Left ventricle myocardium inferior (tissue), 1 donor: ENCODE measurements around the gene ANGPTL4. TPM values are rescaled to one million over a fixed set of nuclear protein-coding genes. Genes with fewer than 3 reads are reported as not detected.

Experiments
- DNase-seq: peaks from one replicate; pipeline ENCODE4 v3.0.0-alpha.2; 2020
- H3K27ac ChIP-seq: fragments of 200-600 bp; replicated peaks from 2 replicates; pipeline ENCODE4 v1.8.0; 2021
- H3K27me3 ChIP-seq: fragments of 200-600 bp; 2 replicates; pipeline ENCODE4 v1.8.0; 2021; ENCODE audit warnings: low read depth
- H3K36me3 ChIP-seq: fragments of 200-600 bp; 2 replicates; pipeline ENCODE4 v1.8.0; 2021
- H3K4me1 ChIP-seq: fragments of 200-600 bp; 2 replicates; pipeline ENCODE4 v1.8.0; 2021
- H3K4me3 ChIP-seq: fragments of 200-600 bp; 2 replicates; pipeline ENCODE4 v1.8.0; 2021; ENCODE audit warnings: mild to moderate bottlenecking, moderate library complexity
- H3K9me3 ChIP-seq: fragments of 200-600 bp; replicated peaks from 2 replicates; pipeline ENCODE4 v1.8.0; 2021
- intact Hi-C: fragments of 100-400 bp; cut with micrococcal nuclease; formaldehyde crosslinking; loops from one replicate; pipeline ENCODE4 v1.11.0; 2022
- total RNA-seq: library from RNA; stranded (reverse); fragmentation: NEBNext Ultra II Directional; extraction: Animal tissue kit (Norgen Biotek cat#: 25700); gene quantifications from one replicate; pipeline ENCODE4 v1.2.1, GENCODE V29; 2021
- TF ChIP-seq, protein P1 (sequence below): fragments of 200-600 bp; IDR thresholded peaks from 2 replicates; pipeline ENCODE4 v1.8.0; 2021; ENCODE audit warnings: antibody characterized with exemption, mild to moderate bottlenecking, borderline replicate concordance
- donor health status: DM: no; HTN: yes; CAD: no; lungs with severe emphysema.

Gene ANGPTL4
- total RNA-seq, 1 donor from 2014 or later, result 8.4 TPM

- Histone ChIP-seq H3K27me3 (no peaks in the 10 kb centered on the region), H3K36me3 (peaks cover 28% of the 10 kb centered on the region), H3K4me3 (no peak overlapping the region), H3K4me1 (peaks cover 59% of the 10 kb centered on the region), H3K9me3 (peaks cover 4% of the 10 kb centered on the region), H3K27ac (peak overlapping the region; percentile 50)
- TF ChIP-seq, protein P1, sequence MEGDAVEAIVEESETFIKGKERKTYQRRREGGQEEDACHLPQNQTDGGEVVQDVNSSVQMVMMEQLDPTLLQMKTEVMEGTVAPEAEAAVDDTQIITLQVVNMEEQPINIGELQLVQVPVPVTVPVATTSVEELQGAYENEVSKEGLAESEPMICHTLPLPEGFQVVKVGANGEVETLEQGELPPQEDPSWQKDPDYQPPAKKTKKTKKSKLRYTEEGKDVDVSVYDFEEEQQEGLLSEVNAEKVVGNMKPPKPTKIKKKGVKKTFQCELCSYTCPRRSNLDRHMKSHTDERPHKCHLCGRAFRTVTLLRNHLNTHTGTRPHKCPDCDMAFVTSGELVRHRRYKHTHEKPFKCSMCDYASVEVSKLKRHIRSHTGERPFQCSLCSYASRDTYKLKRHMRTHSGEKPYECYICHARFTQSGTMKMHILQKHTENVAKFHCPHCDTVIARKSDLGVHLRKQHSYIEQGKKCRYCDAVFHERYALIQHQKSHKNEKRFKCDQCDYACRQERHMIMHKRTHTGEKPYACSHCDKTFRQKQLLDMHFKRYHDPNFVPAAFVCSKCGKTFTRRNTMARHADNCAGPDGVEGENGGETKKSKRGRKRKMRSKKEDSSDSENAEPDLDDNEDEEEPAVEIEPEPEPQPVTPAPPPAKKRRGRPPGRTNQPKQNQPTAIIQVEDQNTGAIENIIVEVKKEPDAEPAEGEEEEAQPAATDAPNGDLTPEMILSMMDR, result peak; percentile 22
- no peak for DNase-seq
- intact Hi-C loops, result no loop called here
These were observed 39.5 kb upstream of the ANGPTL4 start for GRCh38 chr19:8324186-8325050.

DNA sequence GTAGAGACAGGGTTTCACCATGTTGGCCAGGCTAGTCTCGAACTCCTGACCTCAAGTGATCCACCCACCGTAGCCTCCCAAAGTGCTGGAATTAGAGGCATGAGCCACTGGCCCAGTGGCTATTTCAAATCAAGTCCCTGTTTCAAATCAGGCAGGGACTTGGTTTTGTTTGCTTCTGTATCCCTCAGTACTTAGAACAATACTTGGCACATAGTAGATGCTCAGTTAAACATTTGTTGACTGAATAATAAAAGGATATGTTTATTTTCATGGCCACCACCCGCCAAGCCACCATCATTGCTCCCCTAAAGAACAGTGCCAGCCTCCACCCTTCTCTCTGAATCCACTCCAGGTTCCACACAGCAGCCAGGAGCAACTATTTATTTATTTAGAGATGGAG, 38.5 kb upstream of the ANGPTL4 start:
- Histone ChIP-seq H3K4me1 (peaks cover 49% of the 10 kb centered on the region), H3K9me3 (peaks cover 4% of the 10 kb centered on the region), H3K36me3 (peaks cover 28% of the 10 kb centered on the region), H3K27ac (peak overlapping the region; percentile 50), H3K4me3 (no peak overlapping the region), H3K27me3 (no peaks in the 10 kb centered on the region)
- no peak for DNase-seq
- intact Hi-C loops, result no loop called here
- TF ChIP-seq, protein P1, result no peak

DNA sequence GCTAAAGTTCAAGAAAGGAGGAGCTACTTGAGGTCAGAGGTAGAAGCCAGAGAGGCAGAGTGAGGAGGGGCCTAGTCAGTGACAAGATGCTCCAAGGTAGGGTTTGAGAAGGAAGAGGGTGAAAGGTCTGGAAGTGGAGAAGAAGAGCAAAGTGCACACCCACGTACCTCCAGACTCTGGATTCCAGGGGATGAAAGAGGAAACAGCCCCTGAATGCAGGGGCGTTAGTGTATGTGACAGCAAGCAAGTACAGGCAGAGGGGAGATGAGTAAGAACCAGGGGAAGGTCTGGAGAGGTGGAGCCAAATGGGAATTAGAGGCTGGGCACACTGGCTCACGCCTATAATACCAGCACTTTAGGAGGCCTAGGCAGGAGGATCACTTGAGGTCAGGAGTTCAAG, 34.0 kb upstream of the ANGPTL4 start:
- Histone ChIP-seq H3K36me3 (peaks cover 19% of the 10 kb centered on the region), H3K27ac (peak overlapping the region; percentile 1), H3K4me1 (peaks cover 36% of the 10 kb centered on the region), H3K9me3 (peaks cover 4% of the 10 kb centered on the region), H3K27me3 (peaks cover 23% of the 10 kb centered on the region), H3K4me3 (no peak overlapping the region)
- TF ChIP-seq, protein P1, result no peak
- DNase-seq, result no peak
- intact Hi-C loops, result no loop called here

- Histone ChIP-seq H3K4me3 (no peak overlapping the region), H3K27ac (no peak overlapping the region), H3K36me3 (peaks cover 19% of the 10 kb centered on the region), H3K4me1 (peaks cover 41% of the 10 kb centered on the region), H3K27me3 (peaks cover 34% of the 10 kb centered on the region), H3K9me3 (peaks cover 4% of the 10 kb centered on the region)
- TF ChIP-seq, protein P1, result no peak
- no peak for DNase-seq
- intact Hi-C loops, result no loop called here
These were observed 32.6 kb upstream of the ANGPTL4 start for GRCh38 chr19:8331263-8331845.

- peaks cover 49% of the 10 kb centered on the region for H3K27me3 ChIP-seq
- DNase-seq, result peak; percentile 56
- H3K4me3 ChIP-seq, result peak overlapping the region; percentile 53
These were observed 30.8 kb upstream of the ANGPTL4 start for GRCh38 chr19:8332976-8333766.

More at GRCh38 chr19:8332976-8333766, 30.8 kb upstream of the ANGPTL4 start:
- Histone ChIP-seq H3K4me1 (peaks cover 59% of the 10 kb centered on the region), H3K27ac (peak overlapping the region; percentile 80), H3K36me3 (peaks cover 13% of the 10 kb centered on the region), H3K9me3 (no peaks in the 10 kb centered on the region)
- TF ChIP-seq, protein P1, result no peak
- intact Hi-C loops, result no loop called here
